Esophagus muscularis mucosa (tissue), 4 donors: ENCODE results near the gene EPHA6. TPM values are rescaled to one million over a fixed set of nuclear protein-coding genes. Genes with fewer than 3 reads are reported as not detected.

Source experiments
- DNase-seq: peaks from one replicate; pipeline ENCODE4 v3.0.0-alpha.2; 2017; ENCODE audit errors: extremely low spot score
- H3K27ac ChIP-seq, 4 donors: fragments of 200-600 bp; sonication (generic); replicated peaks in 1 of 4; 1 replicate in 3 of 4; 2 replicates in 1 of 4; pipeline ENCODE4 v1.5.1; 2016 to 2019; ENCODE audit warnings: mild to moderate bottlenecking in 1 of 4
- H3K27me3 ChIP-seq, 4 donors: fragments of 200-600 bp; sonication (generic); one replicate each; pipeline versions ENCODE4 v1.5.1 to v1.6.0; 2016 to 2019
- H3K36me3 ChIP-seq, 4 donors: fragments of 200-600 bp; sonication (generic); one replicate each; pipeline ENCODE4 v1.5.1; 2016 to 2019
- H3K4me1 ChIP-seq, 4 donors: fragments of 200-600 bp; sonication (generic); one replicate each; pipeline ENCODE4 v1.5.1; 2016 to 2019
- H3K4me3 ChIP-seq, 4 donors: fragments of 200-600 bp; sonication (generic); 1 replicate in 2 of 4; 2 replicates in 2 of 4; pipeline ENCODE4 v1.5.1; 2016 to 2019; ENCODE audit warnings: mild to moderate bottlenecking in 4 of 4, moderate library complexity in 1 of 4
- H3K9me3 ChIP-seq, 4 donors: fragments of 200-600 bp; sonication (generic); 1 replicate in 3 of 4; 2 replicates in 1 of 4; pipeline ENCODE4 v1.5.1; 2016 to 2019
- CTCF ChIP-seq, 3 experiments: fragments of 200-600 bp in 2 of 3; fragments of 450-650 bp in 1 of 3; sonication (generic) in 2 of 3; IDR thresholded peaks; one replicate each; pipeline ENCODE4 v1.5.1; 2017 to 2019; ENCODE audit warnings: antibody characterized with exemption in 3 of 3, mild to moderate bottlenecking in 2 of 3, moderate library complexity in 1 of 3
- EP300 ChIP-seq: sonication (generic); formaldehyde crosslinking; IDR thresholded peaks from one replicate; pipeline ENCODE4 v1.6.1; 2017; ENCODE audit warnings: antibody characterized with exemption
- POLR2A ChIP-seq: fragments of 450-650 bp; IDR thresholded peaks from one replicate; pipeline ENCODE4 v1.6.1; 2017; ENCODE audit warnings: antibody characterized with exemption, moderate library complexity, mild to moderate bottlenecking, low read depth
- POLR2AphosphoS5 ChIP-seq, 2 donors: sonication (generic); formaldehyde crosslinking; IDR thresholded peaks; one replicate each; pipeline ENCODE4 v1.6.1; 2017; ENCODE audit warnings: antibody characterized with exemption in 2 of 2
- WGBS: methylation state at CpG from one replicate; pipeline ENCODE4 v1.1.5; 2018; 5-methylcytosine and 5-hydroxymethylcytosine counted together
- intact Hi-C: fragments of 100-400 bp; cut with DNase I; formaldehyde crosslinking; loops from one replicate; pipeline ENCODE4 v1.15.1; 2023
- total RNA-seq, 4 donors: library from RNA; depleted of rRNA; stranded (reverse); fragments of >200 nt; gene quantifications; one replicate each; pipeline versions ENCODE4 v1.1.0 to v1.2.1, GENCODE V29; 2016

EPHA6 gene
- total RNA-seq, 4 donors from 2014 or later, result 1.8 to 8.3 (median 4.2) TPM

- WGBS, result 62% methylated on average over 1 of the region's 1 CpG
- DNase-seq, result no peak
- TF ChIP-seq CTCF (IDR thresholded peaks at IDR 0.05) (no peak), POLR2AphosphoS5 (IDR thresholded peaks at IDR 0.05) (no peak), POLR2A (no peak), EP300 (no peak)
- intact Hi-C loops, result no loop called here
- no peaks in the 10 kb centered on the region for H3K36me3 ChIP-seq
- H3K27me3 ChIP-seq, result peaks cover 0 to 14% (median 0%) of the 10 kb centered on the region in 4 donors
- H3K27ac ChIP-seq, result no peak overlapping the region
- no peaks in the 10 kb centered on the region for H3K4me1 ChIP-seq
- no peaks in the 10 kb centered on the region for H3K9me3 ChIP-seq
- no peak overlapping the region for H3K4me3 ChIP-seq
These were observed 10.5 kb upstream of the EPHA6 start for GRCh38 chr3:96803870-96804269.

GRCh38 chr3:96806341-96806740 is 8.1 kb upstream of the EPHA6 start:
- H3K36me3 ChIP-seq, result no peaks in the 10 kb centered on the region
- intact Hi-C loops, result no loop called here
- no peak overlapping the region for H3K27ac ChIP-seq
- H3K27me3 ChIP-seq, result peaks cover 0 to 14% (median 0%) of the 10 kb centered on the region in 4 donors
- whole genome bisulfite sequencing, result 83% methylated on average over 1 of the region's 1 CpG
- TF ChIP-seq POLR2AphosphoS5 (IDR thresholded peaks at IDR 0.05), result no peak
- no peak for TF ChIP-seq CTCF (IDR thresholded peaks at IDR 0.05)
- TF ChIP-seq EP300, result no peak
- no peak for TF ChIP-seq POLR2A
- no peak overlapping the region for H3K4me3 ChIP-seq
- H3K4me1 ChIP-seq, result no peaks in the 10 kb centered on the region
- no peaks in the 10 kb centered on the region for H3K9me3 ChIP-seq
- no peak for DNase-seq

- TF ChIP-seq CTCF (IDR thresholded peaks at IDR 0.05) (peak; percentile 51 to 69 (median 56)), POLR2AphosphoS5 (IDR thresholded peaks at IDR 0.05) (peak in 1 of 2 donors; percentile 35), EP300 (no peak)
- WGBS, result 2% methylated on average over 24 of the region's 79 CpGs
- Histone ChIP-seq H3K4me1 (peaks cover 12 to 36% (median 29%) of the 10 kb centered on the region in 4 donors), H3K9me3 (no peaks in the 10 kb centered on the region), H3K27me3 (peaks cover 0 to 15% (median 4%) of the 10 kb centered on the region in 4 donors), H3K27ac (peak overlapping the region; percentile 70 to 80 (median 76)), H3K36me3 (no peaks in the 10 kb centered on the region), H3K4me3 (peak overlapping the region; percentile 64 to 69 (median 68))
- intact Hi-C loops, result no loop called here
- DNase-seq, result no peak
These were observed 1.1 kb upstream of the EPHA6 start for GRCh38 chr3:96813134-96813819.

GRCh38 chr3:96814651-96815567 is 515 bp downstream of the EPHA6 start:
- no peak for DNase-seq
- WGBS, result 9% methylated on average over 32 of the region's 50 CpGs
- H3K9me3 ChIP-seq, result no peaks in the 10 kb centered on the region
- intact Hi-C loops, result no loop called here
- H3K36me3 ChIP-seq, result no peaks in the 10 kb centered on the region
- H3K4me1 ChIP-seq, result peaks cover 12 to 36% (median 29%) of the 10 kb centered on the region in 4 donors
- H3K27ac ChIP-seq, result peak overlapping the region; percentile 70 to 80 (median 76)
- peaks cover 0 to 15% (median 4%) of the 10 kb centered on the region in 4 donors for H3K27me3 ChIP-seq
- H3K4me3 ChIP-seq, result peak overlapping the region; percentile 64 to 69 (median 68)
- TF ChIP-seq POLR2AphosphoS5 (IDR thresholded peaks at IDR 0.05), result no peak
- TF ChIP-seq EP300, result no peak
- TF ChIP-seq POLR2A, result no peak
- no peak for TF ChIP-seq CTCF (IDR thresholded peaks at IDR 0.05)
